Left lung (tissue), 10 donors: Measurements from ENCODE around the gene CAPN2. TPM values are rescaled to one million over a fixed set of nuclear protein-coding genes. Genes with fewer than 3 reads are reported as not detected.

Experiments used
- ATAC-seq: fragments of 200-7000 bp; cut with Tn5 transposase; one replicate; pipeline ENCODE4 v1.9.1; 2020; ENCODE audit warnings: moderate library complexity
- DNase-seq, 4 donors: peaks; one replicate each; pipeline ENCODE4 v3.0.0-alpha.2; 2013 to 2020
- H3K27ac ChIP-seq, 2 donors: fragments of 200-600 bp; sonication (generic) in 1 of 2; one replicate each; pipeline versions ENCODE4 v1.5.0 to v1.8.0; 2020 to 2021
- H3K27me3 ChIP-seq, 2 donors: fragments of 200-600 bp; sonication (generic) in 1 of 2; one replicate each; pipeline versions ENCODE4 v1.5.0 to v1.8.0; 2020 to 2021
- H3K36me3 ChIP-seq, 2 donors: fragments of 200-600 bp; sonication (generic) in 1 of 2; one replicate each; pipeline versions ENCODE4 v1.5.0 to v1.8.0; 2020 to 2021
- H3K4me1 ChIP-seq, 2 donors: fragments of 200-600 bp; one replicate each; pipeline ENCODE4 v1.8.0; 2021
- H3K4me3 ChIP-seq, 2 donors: fragments of 200-600 bp; sonication (generic) in 1 of 2; one replicate each; pipeline versions ENCODE4 v1.5.0 to v1.8.0; 2020 to 2021; ENCODE audit warnings: mild to moderate bottlenecking in 1 of 2
- H3K9me3 ChIP-seq, 2 donors: fragments of 200-600 bp; sonication (generic) in 1 of 2; one replicate each; pipeline versions ENCODE4 v1.5.0 to v1.8.0; 2020 to 2021
- intact Hi-C, 2 donors: fragments of 100-400 bp; cut with DNase I; formaldehyde crosslinking; loops; one replicate each; pipeline versions ENCODE4 v1.11.2 to v1.14.2; 2022
- polyA plus RNA-seq, 6 donors: library from polyadenylated mRNA; unstranded; fragments of 120-200 nt; gene quantifications; one replicate each; pipeline ENCODE4 v1.2.1, GENCODE V29; 2013; ENCODE audit not compliant: insufficient read length in 6 of 6
- total RNA-seq, 2 donors: library from RNA; stranded (reverse); fragmentation: NEBNext Ultra II Directional; extraction: Animal tissue kit (Norgen Biotek cat#: 25700); gene quantifications; one replicate each; pipeline ENCODE4 v1.2.1, GENCODE V29; 2021
- TF ChIP-seq, protein P1 (sequence below), 2 donors: fragments of 200-600 bp; sonication (generic) in 1 of 2; IDR thresholded peaks; one replicate each; pipeline versions ENCODE4 v1.5.0 to v1.8.0; 2021; ENCODE audit warnings: antibody characterized with exemption in 2 of 2
- donor health status: DM: no; HTN: yes; CAD: no.
- donor health status: DM: no; HTN: no; CAD: no.

The CAPN2 gene
- total and polyA plus RNA-seq, 8 donors = 139 to 434 (median 163) TPM

- peak; percentile 87 for ATAC-seq
- TF ChIP-seq, protein P1, sequence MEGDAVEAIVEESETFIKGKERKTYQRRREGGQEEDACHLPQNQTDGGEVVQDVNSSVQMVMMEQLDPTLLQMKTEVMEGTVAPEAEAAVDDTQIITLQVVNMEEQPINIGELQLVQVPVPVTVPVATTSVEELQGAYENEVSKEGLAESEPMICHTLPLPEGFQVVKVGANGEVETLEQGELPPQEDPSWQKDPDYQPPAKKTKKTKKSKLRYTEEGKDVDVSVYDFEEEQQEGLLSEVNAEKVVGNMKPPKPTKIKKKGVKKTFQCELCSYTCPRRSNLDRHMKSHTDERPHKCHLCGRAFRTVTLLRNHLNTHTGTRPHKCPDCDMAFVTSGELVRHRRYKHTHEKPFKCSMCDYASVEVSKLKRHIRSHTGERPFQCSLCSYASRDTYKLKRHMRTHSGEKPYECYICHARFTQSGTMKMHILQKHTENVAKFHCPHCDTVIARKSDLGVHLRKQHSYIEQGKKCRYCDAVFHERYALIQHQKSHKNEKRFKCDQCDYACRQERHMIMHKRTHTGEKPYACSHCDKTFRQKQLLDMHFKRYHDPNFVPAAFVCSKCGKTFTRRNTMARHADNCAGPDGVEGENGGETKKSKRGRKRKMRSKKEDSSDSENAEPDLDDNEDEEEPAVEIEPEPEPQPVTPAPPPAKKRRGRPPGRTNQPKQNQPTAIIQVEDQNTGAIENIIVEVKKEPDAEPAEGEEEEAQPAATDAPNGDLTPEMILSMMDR (IDR thresholded peaks at IDR 0.05) = no peak
- peaks cover 0 to 82% of the 10 kb centered on the region in 2 donors for H3K36me3 ChIP-seq
- peaks cover 19 to 39% of the 10 kb centered on the region in 2 donors for H3K4me1 ChIP-seq
- peak overlapping the region; percentile 71 to 91 for H3K27ac ChIP-seq
- DNase-seq = peak in 3 of 4 donors; percentile 31 to 76 (median 34)
- intact Hi-C loops = no loop called here
- H3K9me3 ChIP-seq = no peaks in the 10 kb centered on the region
- H3K4me3 ChIP-seq = no peak overlapping the region
- no peaks in the 10 kb centered on the region for H3K27me3 ChIP-seq
Observed at GRCh38 chr1:223771814-223772770, 59.8 kb downstream of the CAPN2 start.

DNA sequence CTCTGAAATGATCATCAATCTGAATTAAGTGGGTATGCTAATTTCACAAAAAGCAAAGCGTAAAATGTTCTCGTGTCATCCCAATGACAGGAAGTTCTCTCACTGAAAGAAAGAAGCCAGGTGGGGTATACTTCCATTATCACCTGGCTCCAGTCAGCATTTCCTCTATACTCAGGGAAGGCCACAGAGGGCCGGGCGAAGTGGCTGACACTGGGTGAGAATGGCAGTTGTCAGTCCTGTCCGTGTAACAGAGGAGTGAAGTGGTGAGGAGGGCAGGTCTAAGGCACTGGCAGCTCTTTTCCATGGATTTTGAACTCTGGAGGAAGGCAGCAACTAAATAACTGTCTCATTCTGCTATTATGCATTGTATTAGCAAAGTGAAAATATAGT lies 60.4 kb downstream of the CAPN2 start:
- no peaks in the 10 kb centered on the region for H3K9me3 ChIP-seq
- H3K4me3 ChIP-seq = no peak overlapping the region
- no peaks in the 10 kb centered on the region for H3K27me3 ChIP-seq
- H3K36me3 ChIP-seq = peaks cover 0 to 89% of the 10 kb centered on the region in 2 donors
- ATAC-seq (no peak), DNase-seq (no peak)
- TF ChIP-seq, protein P1 (IDR thresholded peaks at IDR 0.05) = no peak
- H3K4me1 ChIP-seq = peaks cover 19 to 39% of the 10 kb centered on the region in 2 donors
- peak overlapping the region; percentile 71 to 91 for H3K27ac ChIP-seq
- intact Hi-C loops = no loop called here

- no peaks in the 10 kb centered on the region for H3K27me3 ChIP-seq
- intact Hi-C loops = no loop called here
- peak overlapping the region in 1 of 2 donors; percentile 40 for H3K27ac ChIP-seq
- peaks cover 0 to 98% of the 10 kb centered on the region in 2 donors for H3K36me3 ChIP-seq
- DNase-seq (no peak), ATAC-seq (no peak)
- H3K4me1 ChIP-seq = peaks cover 19 to 39% of the 10 kb centered on the region in 2 donors
- no peak overlapping the region for H3K4me3 ChIP-seq
- TF ChIP-seq, protein P1 (IDR thresholded peaks at IDR 0.05) = no peak
- no peaks in the 10 kb centered on the region for H3K9me3 ChIP-seq
Observed at GRCh38 chr1:223774134-223774814, 61.9 kb downstream of the CAPN2 start.

DNA sequence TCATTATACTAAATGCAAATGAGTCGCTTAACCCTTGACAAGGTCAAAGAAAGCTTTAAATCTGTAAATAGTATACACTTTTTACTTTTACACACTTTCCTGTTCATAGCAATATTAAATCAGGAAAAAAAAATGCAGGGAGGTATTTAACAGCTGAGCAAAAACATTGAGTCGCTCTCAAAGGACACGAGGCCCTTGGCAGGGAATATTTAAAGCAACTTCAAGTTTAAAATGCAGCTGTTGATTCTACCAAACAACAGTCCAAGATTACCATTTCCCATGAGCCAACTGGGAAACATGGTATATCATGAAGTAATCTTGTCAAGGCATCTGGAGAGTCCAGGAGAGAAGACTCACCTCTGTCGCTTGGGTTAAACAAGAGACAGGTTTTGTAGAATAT lies 62.7 kb downstream of the CAPN2 start:
- peak overlapping the region; percentile 40 to 57 for H3K27ac ChIP-seq
- TF ChIP-seq, protein P1 (IDR thresholded peaks at IDR 0.05) = no peak
- intact Hi-C loops = no loop called here
- no peak overlapping the region for H3K4me3 ChIP-seq
- no peak for ATAC-seq
- H3K4me1 ChIP-seq = peaks cover 19 to 39% of the 10 kb centered on the region in 2 donors
- DNase-seq = no peak
- H3K36me3 ChIP-seq = peaks cover 0 to 98% of the 10 kb centered on the region in 2 donors
- no peaks in the 10 kb centered on the region for H3K9me3 ChIP-seq
- H3K27me3 ChIP-seq = no peaks in the 10 kb centered on the region

- TF ChIP-seq, protein P1 (IDR thresholded peaks at IDR 0.05) = no peak
- Histone ChIP-seq H3K36me3 (peaks cover 0 to 98% of the 10 kb centered on the region in 2 donors), H3K9me3 (no peaks in the 10 kb centered on the region), H3K4me1 (peaks cover 19 to 38% of the 10 kb centered on the region in 2 donors), H3K27me3 (no peaks in the 10 kb centered on the region), H3K4me3 (no peak overlapping the region), H3K27ac (peak overlapping the region; percentile 34 to 57)
- intact Hi-C loops = no loop called here
- ATAC-seq (no peak), DNase-seq (no peak)
Observed at GRCh38 chr1:223775711-223776074, 63.4 kb downstream of the CAPN2 start.
